Epithelial cell of proximal tubule (primary cell): ENCODE data around the gene BEND5. TPM values are rescaled to one million over a fixed set of nuclear protein-coding genes. Genes with fewer than 3 reads are reported as not detected.

Experiments used
- DNase-seq: peaks from one replicate; pipeline ENCODE4 v3.0.0-alpha.2; 2011; ENCODE audit warnings: low read depth
- H3K4me3 ChIP-seq: 2 replicates; pipeline ENCODE4 v1.5.1; 2011; ENCODE audit warnings: low read depth, mild to moderate bottlenecking, low read length
- total RNA-seq: library from RNA; depleted of rRNA; stranded (reverse); fragments of >200 nt; gene quantifications from 2 replicates; pipeline ENCODE4 v1.2.3, GENCODE V29; 2015
- TF ChIP-seq, protein P1 (sequence below): conservative IDR thresholded peaks from 2 replicates; pipeline ENCODE4 v1.5.1; 2012; ENCODE audit warnings: low read depth, mild to moderate bottlenecking, low read length

The BEND5 gene
- total RNA-seq, 1 donor from 2014 or later, result 1.9 TPM

DNA sequence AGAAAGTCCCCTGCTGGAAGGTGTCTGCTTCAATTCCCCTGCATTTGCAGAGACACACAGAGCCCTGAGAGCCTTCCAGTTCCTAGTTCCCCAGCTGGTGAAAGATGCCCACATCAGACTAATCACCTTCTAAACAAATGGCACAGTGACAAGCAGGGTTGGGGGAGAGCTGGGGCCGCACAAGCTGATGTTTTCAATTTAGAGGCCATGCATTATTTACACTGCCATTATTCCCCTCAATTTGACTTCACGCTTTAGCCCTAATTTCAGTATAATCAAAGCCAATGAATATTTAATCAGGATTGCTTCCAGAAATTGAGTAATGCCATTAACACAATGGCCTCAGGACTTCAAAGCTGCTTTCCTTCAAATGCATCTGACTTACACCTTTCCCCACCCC lies 81.5 kb downstream of the BEND5 start:
- H3K4me3 ChIP-seq, result no peak overlapping the region
- DNase-seq, result no peak
- TF ChIP-seq, protein P1, sequence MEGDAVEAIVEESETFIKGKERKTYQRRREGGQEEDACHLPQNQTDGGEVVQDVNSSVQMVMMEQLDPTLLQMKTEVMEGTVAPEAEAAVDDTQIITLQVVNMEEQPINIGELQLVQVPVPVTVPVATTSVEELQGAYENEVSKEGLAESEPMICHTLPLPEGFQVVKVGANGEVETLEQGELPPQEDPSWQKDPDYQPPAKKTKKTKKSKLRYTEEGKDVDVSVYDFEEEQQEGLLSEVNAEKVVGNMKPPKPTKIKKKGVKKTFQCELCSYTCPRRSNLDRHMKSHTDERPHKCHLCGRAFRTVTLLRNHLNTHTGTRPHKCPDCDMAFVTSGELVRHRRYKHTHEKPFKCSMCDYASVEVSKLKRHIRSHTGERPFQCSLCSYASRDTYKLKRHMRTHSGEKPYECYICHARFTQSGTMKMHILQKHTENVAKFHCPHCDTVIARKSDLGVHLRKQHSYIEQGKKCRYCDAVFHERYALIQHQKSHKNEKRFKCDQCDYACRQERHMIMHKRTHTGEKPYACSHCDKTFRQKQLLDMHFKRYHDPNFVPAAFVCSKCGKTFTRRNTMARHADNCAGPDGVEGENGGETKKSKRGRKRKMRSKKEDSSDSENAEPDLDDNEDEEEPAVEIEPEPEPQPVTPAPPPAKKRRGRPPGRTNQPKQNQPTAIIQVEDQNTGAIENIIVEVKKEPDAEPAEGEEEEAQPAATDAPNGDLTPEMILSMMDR, result no peak

DNA sequence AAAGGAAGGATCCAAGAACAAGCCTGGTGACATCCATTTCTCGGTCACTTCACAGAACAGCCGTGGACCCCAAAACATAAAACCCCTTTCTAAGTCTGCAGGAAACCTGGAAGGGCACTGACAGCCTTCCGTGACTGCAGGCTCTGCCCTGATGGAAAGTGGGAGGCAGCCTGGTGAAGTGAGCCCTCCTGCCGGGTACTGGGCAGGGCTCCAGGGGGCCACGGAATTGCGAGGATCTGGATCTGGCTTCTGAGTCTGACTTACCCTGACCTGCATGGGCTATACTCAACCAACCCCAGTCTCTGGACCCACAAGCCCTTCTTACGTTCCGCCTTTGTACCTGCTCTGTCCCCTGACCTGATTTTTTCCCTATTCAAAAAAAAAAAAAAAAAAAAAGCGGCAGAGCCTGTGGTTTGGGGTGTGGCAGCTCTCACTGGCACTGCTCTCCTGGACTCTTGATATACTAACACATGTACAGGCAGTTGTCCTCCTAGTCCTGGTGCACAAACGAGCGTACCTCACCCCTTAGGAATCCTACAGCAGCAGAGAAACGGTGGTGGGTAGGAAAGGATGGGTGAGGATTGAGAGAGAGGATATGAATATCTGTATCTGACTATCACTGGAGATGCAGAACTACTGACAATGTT lies 82.9 kb downstream of the BEND5 start:
- TF ChIP-seq, protein P1, result no peak
- DNase-seq, result no peak
- H3K4me3 ChIP-seq, result no peak overlapping the region

DNA sequence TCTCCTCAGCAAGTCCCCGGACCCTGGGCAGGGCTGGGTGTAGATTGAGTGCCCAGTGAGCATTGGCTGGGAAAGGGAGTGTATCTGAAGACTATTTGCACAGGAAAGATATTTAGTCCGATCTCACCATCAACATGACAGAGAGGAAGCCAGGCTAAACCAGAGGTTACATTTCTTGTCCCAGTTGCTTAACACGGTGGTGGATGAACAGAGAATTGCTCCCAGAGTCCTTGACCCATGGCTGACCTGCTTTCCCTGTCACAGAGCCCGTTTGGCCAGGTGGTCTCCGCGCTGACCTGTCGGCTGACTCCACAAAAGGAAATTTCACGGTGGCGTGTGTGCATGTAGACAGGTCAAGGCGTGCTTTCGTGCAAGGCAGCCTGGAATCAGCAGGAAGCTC lies 83.5 kb downstream of the BEND5 start:
- TF ChIP-seq, protein P1, result no peak
- no peak overlapping the region for H3K4me3 ChIP-seq
- no peak for DNase-seq

DNA sequence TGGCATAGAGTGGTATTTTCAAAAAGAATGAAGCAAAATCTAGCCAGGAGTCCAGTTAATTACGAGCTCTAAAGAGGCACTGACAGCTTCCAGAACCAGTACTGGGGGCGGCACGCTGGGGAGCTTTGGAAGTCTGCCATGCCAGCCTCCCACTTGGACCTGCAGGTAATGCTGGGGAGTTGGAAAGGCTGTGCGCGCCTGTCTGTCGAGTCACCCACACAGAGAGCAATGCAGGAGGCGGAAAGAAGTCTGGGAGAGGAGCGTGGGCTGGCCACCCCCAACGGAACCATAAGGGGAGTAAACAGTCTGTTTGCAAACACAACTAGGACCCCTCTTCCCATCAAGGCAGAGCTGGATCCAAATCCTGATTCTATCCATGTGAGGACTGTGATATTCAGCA lies 84.5 kb downstream of the BEND5 start:
- TF ChIP-seq, protein P1, result no peak
- H3K4me3 ChIP-seq, result no peak overlapping the region
- no peak for DNase-seq

GRCh38 chr1:48691429-48692001 lies 85.2 kb downstream of the BEND5 start:
- TF ChIP-seq, protein P1, result no peak
- H3K4me3 ChIP-seq, result no peak overlapping the region
- DNase-seq, result no peak

GRCh38 chr1:48688102-48688760 lies 88.5 kb downstream of the BEND5 start:
- DNase-seq, result no peak
- no peak overlapping the region for H3K4me3 ChIP-seq
- TF ChIP-seq, protein P1, result peak; percentile 49
